OCI-LY3 (cell line): ENCODE data around the gene CHD2.

ENCODE experiments used
- CTCF ChIP-seq: fragments of 200-600, 300-600 bp; sonication (generic); IDR thresholded peaks from 2 replicates; pipeline ENCODE4 v1.5.1; 2014; ENCODE audit warnings: antibody characterized with exemption, low read length, low read depth
- EZH2phosphoT487 ChIP-seq: fragments of 200-600 bp; shearing (Covaris generic); IDR thresholded peaks from 2 replicates; pipeline ENCODE4 v1.6.1; 2018; ENCODE audit warnings: antibody characterized with exemption, mixed run types, low read depth

DNA sequence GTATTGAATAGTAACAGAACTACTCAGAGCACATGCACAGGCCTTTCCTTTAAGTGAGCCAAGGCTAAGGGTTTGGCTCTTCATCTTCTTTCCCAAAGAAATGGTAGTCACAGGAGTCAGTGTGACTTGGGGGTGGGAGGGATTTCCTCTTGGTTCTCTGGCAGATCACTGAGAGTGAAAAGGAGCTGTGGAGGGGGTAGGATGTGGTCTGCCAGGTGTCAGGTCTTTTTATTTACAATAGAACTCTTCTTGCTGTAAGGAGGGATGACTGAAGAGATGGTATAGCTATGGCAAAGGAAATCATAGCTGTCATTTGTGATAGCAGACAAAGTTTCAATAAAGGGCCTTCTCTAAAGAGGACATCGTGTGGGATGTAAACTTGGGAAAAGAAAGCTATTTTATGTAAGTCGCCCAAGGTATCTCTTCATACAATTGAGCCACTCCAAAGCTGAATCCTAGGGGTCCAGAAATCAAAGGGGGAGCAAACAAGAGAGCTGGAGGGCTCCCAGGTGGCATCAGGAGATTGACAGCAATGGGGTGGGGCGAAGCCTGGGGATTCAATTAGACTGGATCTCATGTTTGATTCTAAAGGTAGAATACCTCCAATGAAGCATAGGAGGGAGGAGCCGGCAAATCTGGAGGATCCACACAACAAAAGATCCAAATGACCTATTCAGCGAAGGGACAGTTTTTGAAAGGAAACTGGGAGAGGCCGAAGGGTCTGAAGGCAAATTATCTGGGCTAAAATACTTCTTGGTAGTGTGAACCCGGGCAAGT is 20.0 kb upstream of the CHD2 start:
- TF ChIP-seq CTCF = no peak
- TF ChIP-seq EZH2phosphoT487 = no peak
